Mesenchymal stem cell (in vitro differentiated cells and primary cell): ENCODE measurements around the gene RMI2.
A peak's percentile ranks its signal among the peaks of the same experiment; 100 is the strongest.

ENCODE experiments used
- DNase-seq: peaks from one replicate; pipeline ENCODE4 v3.0.0-alpha.2; 2013
- H2AFZ ChIP-seq: one replicate; pipeline ENCODE4 v1.6.1; 2013; ENCODE audit warnings: low read depth, mild to moderate bottlenecking, control low read depth, inconsistent platforms, low read length, moderate library complexity
- H2AK5ac ChIP-seq: 2 replicates; pipeline ENCODE4 v1.6.1; 2013; ENCODE audit warnings: low read length, moderate library complexity, mild to moderate bottlenecking, inconsistent platforms; ENCODE audit not compliant: severe bottlenecking
- H2BK120ac ChIP-seq: one replicate; pipeline ENCODE4 v1.6.1; 2013; ENCODE audit warnings: low read depth, mild to moderate bottlenecking, inconsistent platforms, low read length, moderate library complexity
- H2BK12ac ChIP-seq, 2 experiments: one replicate each; pipeline ENCODE4 v1.6.1; 2013; ENCODE audit warnings: inconsistent platforms in 2 of 2, low read length in 2 of 2, mild to moderate bottlenecking in 2 of 2, moderate library complexity in 2 of 2, control low read depth in 1 of 2
- H2BK15ac ChIP-seq: one replicate; pipeline ENCODE4 v1.6.1; 2013; ENCODE audit warnings: mild to moderate bottlenecking, low read depth, inconsistent platforms; ENCODE audit not compliant: poor library complexity, severe bottlenecking
- H2BK5ac ChIP-seq: 2 replicates; pipeline ENCODE4 v1.6.1; 2013; ENCODE audit warnings: low read depth, mild to moderate bottlenecking, low read length, control low read depth, inconsistent platforms; ENCODE audit not compliant: poor library complexity, severe bottlenecking
- H3K14ac ChIP-seq, 2 experiments: one replicate each; pipeline ENCODE4 v1.6.1; 2013; ENCODE audit warnings: inconsistent platforms in 2 of 2, low read length in 2 of 2, control low read depth in 1 of 2, mild to moderate bottlenecking in 1 of 2, moderate library complexity in 1 of 2
- H3K18ac ChIP-seq, 2 experiments: one replicate each; pipeline ENCODE4 v1.6.1; 2013; ENCODE audit warnings: inconsistent platforms in 2 of 2, low read length in 2 of 2, control low read depth in 1 of 2, low read depth in 1 of 2, mild to moderate bottlenecking in 1 of 2
- H3K23ac ChIP-seq, 2 experiments: one replicate each; pipeline ENCODE4 v1.6.1; 2013; ENCODE audit warnings: inconsistent platforms in 2 of 2, low read length in 2 of 2, mild to moderate bottlenecking in 2 of 2, moderate library complexity in 2 of 2, control low read depth in 1 of 2
- H3K27ac ChIP-seq: 2 replicates; pipeline ENCODE4 v1.5.1; 2013; ENCODE audit warnings: mild to moderate bottlenecking, moderate library complexity, low read length, control low read depth, inconsistent platforms; ENCODE audit not compliant: poor library complexity, severe bottlenecking
- H3K27me3 ChIP-seq, 2 experiments: 2 replicates each; pipeline versions ENCODE4 v1.6.1 to v1.7.0; 2013; ENCODE audit warnings: low read length in 2 of 2, mild to moderate bottlenecking in 2 of 2, moderate library complexity in 2 of 2, control low read depth in 1 of 2, inconsistent platforms in 1 of 2; ENCODE audit not compliant: control insufficient read depth in 1 of 2, insufficient read depth in 1 of 2
- H3K36me3 ChIP-seq, 2 experiments: 2 replicates each; pipeline versions ENCODE4 v1.6.1 to v1.7.0; 2013; ENCODE audit warnings: low read length in 2 of 2, control low read depth in 1 of 2, inconsistent platforms in 1 of 2, low read depth in 1 of 2, mild to moderate bottlenecking in 1 of 2; ENCODE audit not compliant: insufficient read depth in 2 of 2, control insufficient read depth in 1 of 2
- H3K4ac ChIP-seq, 2 experiments: one replicate each; pipeline ENCODE4 v1.6.1; 2013; ENCODE audit warnings: inconsistent platforms in 2 of 2, low read length in 2 of 2, mild to moderate bottlenecking in 2 of 2, moderate library complexity in 2 of 2, control low read depth in 1 of 2, low read depth in 1 of 2
- H3K4me1 ChIP-seq: 2 replicates; pipeline ENCODE4 v1.6.1; 2013; ENCODE audit warnings: low read depth, low read length, control low read depth; ENCODE audit not compliant: control insufficient read depth, insufficient read depth
- H3K4me2 ChIP-seq: 2 replicates; pipeline ENCODE4 v1.6.1; 2013; ENCODE audit warnings: low read length, mild to moderate bottlenecking, inconsistent platforms; ENCODE audit not compliant: poor library complexity, severe bottlenecking
- H3K4me3 ChIP-seq, 2 experiments: 2 replicates each; pipeline versions ENCODE4 v1.5.1 to v1.7.0; 2013; ENCODE audit warnings: low read length in 2 of 2, mild to moderate bottlenecking in 2 of 2, control low read depth in 1 of 2, low read depth in 1 of 2; ENCODE audit not compliant: insufficient read depth in 1 of 2
- H3K79me1 ChIP-seq: replicated peaks from 2 replicates; pipeline ENCODE4 v1.6.1; 2013; ENCODE audit warnings: mild to moderate bottlenecking, control low read depth, low read length, inconsistent platforms; ENCODE audit not compliant: poor library complexity, severe bottlenecking
- H3K9ac ChIP-seq: 2 replicates; pipeline ENCODE4 v1.7.0; 2013; ENCODE audit warnings: mild to moderate bottlenecking, low read length, moderate library complexity
- H3K9me3 ChIP-seq: 2 replicates; pipeline ENCODE4 v1.7.0; 2013; ENCODE audit warnings: mild to moderate bottlenecking, low read length; ENCODE audit not compliant: control insufficient read depth
- H4K8ac ChIP-seq: one replicate; pipeline ENCODE4 v1.6.1; 2013; ENCODE audit warnings: inconsistent platforms, mild to moderate bottlenecking, low read length, moderate library complexity
- H4K91ac ChIP-seq: one replicate; pipeline ENCODE4 v1.6.1; 2013; ENCODE audit warnings: mild to moderate bottlenecking, low read length, inconsistent platforms
- WGBS: methylation state at CpG from one replicate; pipeline ENCODE4 v1.1.7; 2013; ENCODE audit warnings: mixed read lengths; 5-methylcytosine and 5-hydroxymethylcytosine counted together

The RMI2 gene

GRCh38 chr16:11384956-11385586, 39.8 kb downstream of the RMI2 start:
- Histone ChIP-seq H4K8ac (no peak overlapping the region), H3K4me1 (peaks cover 2% of the 10 kb centered on the region), H3K27ac (no peak overlapping the region), H2BK12ac (no peak overlapping the region), H3K79me1 (no peaks in the 10 kb centered on the region), H3K18ac (no peak overlapping the region), H3K4me3 (no peak overlapping the region), H4K91ac (no peak overlapping the region), H3K23ac (no peak overlapping the region), H2AK5ac (no peak overlapping the region), H2AFZ (no peak overlapping the region), H3K4me2 (no peak overlapping the region), H3K36me3 (no peaks in the 10 kb centered on the region), H3K4ac (no peak overlapping the region), H3K9me3 (no peaks in the 10 kb centered on the region), H2BK120ac (no peak overlapping the region), H3K14ac (no peak overlapping the region), H3K27me3 (peaks cover 4 to 7% of the 10 kb centered on the region in 2 experiments), H2BK5ac (no peak overlapping the region), H2BK15ac (peak overlapping the region; percentile 13), H3K9ac (no peak overlapping the region)
- 92% methylated on average over 20 of the region's 20 CpGs for WGBS
- DNase-seq = no peak

GRCh38 chr16:11386054-11386680, 40.9 kb downstream of the RMI2 start:
- Histone ChIP-seq H2BK15ac (no peak overlapping the region), H2BK5ac (no peak overlapping the region), H4K8ac (no peak overlapping the region), H3K4me1 (peaks cover 10% of the 10 kb centered on the region), H3K18ac (no peak overlapping the region), H2AFZ (no peak overlapping the region), H2AK5ac (no peak overlapping the region), H3K9me3 (no peaks in the 10 kb centered on the region), H3K79me1 (no peaks in the 10 kb centered on the region), H3K23ac (no peak overlapping the region), H3K4me2 (no peak overlapping the region), H3K27me3 (peaks cover 4 to 7% of the 10 kb centered on the region in 2 experiments), H2BK12ac (no peak overlapping the region), H3K4me3 (peak overlapping the region in 1 of 2 experiments; percentile 18), H3K36me3 (no peaks in the 10 kb centered on the region), H2BK120ac (no peak overlapping the region), H3K9ac (peak overlapping the region; percentile 21), H4K91ac (no peak overlapping the region), H3K14ac (peak overlapping the region in 1 of 2 experiments; percentile 50), H3K27ac (no peak overlapping the region), H3K4ac (no peak overlapping the region)
- 92% methylated on average over 12 of the region's 12 CpGs for WGBS
- no peak for DNase-seq

- Histone ChIP-seq H3K14ac (no peak overlapping the region), H3K27me3 (peaks cover 4 to 13% of the 10 kb centered on the region in 2 experiments), H3K36me3 (no peaks in the 10 kb centered on the region), H2BK120ac (no peak overlapping the region), H3K79me1 (no peaks in the 10 kb centered on the region), H2BK12ac (no peak overlapping the region), H4K91ac (no peak overlapping the region), H4K8ac (no peak overlapping the region), H2BK5ac (no peak overlapping the region), H3K4ac (no peak overlapping the region), H3K4me1 (peaks cover 15% of the 10 kb centered on the region), H3K27ac (no peak overlapping the region), H2AFZ (no peak overlapping the region), H3K4me3 (peak overlapping the region in 1 of 2 experiments; percentile 18), H2AK5ac (no peak overlapping the region), H3K23ac (no peak overlapping the region), H3K9ac (peak overlapping the region; percentile 21), H3K9me3 (no peaks in the 10 kb centered on the region), H3K18ac (no peak overlapping the region), H2BK15ac (no peak overlapping the region), H3K4me2 (no peak overlapping the region)
- 40% methylated on average over 22 of the region's 22 CpGs for WGBS
- peak; percentile 55 for DNase-seq
These were observed 41.7 kb downstream of the RMI2 start for GRCh38 chr16:11386791-11387546.

DNA sequence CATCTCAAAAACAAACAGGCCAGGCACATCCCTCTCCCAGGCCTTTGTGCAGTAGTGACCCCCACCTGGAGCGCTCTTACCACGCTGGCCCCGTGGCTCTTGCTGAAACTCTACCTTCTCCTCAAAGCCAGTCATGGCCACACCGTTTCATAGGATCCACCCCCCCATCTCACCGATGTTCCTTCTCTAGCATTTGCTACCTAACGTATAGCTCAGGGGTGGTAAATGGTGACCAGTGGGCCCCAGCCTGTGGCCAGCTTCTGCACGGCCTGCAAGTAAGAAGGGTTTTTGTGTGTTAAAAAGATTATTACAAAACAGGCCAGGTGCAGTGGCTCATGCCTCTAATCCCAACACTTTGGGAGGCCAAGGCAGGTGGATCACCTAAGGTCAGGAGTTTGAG, 43.8 kb downstream of the RMI2 start:
- DNase-seq = no peak
- no peak overlapping the region for H3K9ac ChIP-seq
- H3K9me3 ChIP-seq = no peaks in the 10 kb centered on the region
- H2BK5ac ChIP-seq = no peak overlapping the region
- no peaks in the 10 kb centered on the region for H3K36me3 ChIP-seq
- peaks cover 15% of the 10 kb centered on the region for H3K4me1 ChIP-seq
- H3K18ac ChIP-seq = no peak overlapping the region
- no peak overlapping the region for H2AFZ ChIP-seq
- WGBS = 77% methylated on average over 7 of the region's 7 CpGs
- no peak overlapping the region for H4K8ac ChIP-seq
- no peak overlapping the region for H3K14ac ChIP-seq
- no peak overlapping the region for H2BK12ac ChIP-seq
- H3K27me3 ChIP-seq = peaks cover 4 to 13% of the 10 kb centered on the region in 2 experiments
- H3K79me1 ChIP-seq = no peaks in the 10 kb centered on the region
- no peak overlapping the region for H3K27ac ChIP-seq
- H3K4me2 ChIP-seq = no peak overlapping the region
- H2BK120ac ChIP-seq = no peak overlapping the region
- H3K4ac ChIP-seq = no peak overlapping the region
- H3K23ac ChIP-seq = no peak overlapping the region
- H2AK5ac ChIP-seq = no peak overlapping the region
- H2BK15ac ChIP-seq = no peak overlapping the region
- no peak overlapping the region for H3K4me3 ChIP-seq
- no peak overlapping the region for H4K91ac ChIP-seq
